Embryonic facial prominence (tissue), 1 donor: Measurements from ENCODE around the gene BTBD2.
A peak's percentile ranks its signal among the peaks of the same experiment; 100 is the strongest.
"Not testable (repeated sequence)": the region's sequence is repeated elsewhere in the genome, so short reads cannot be mapped to it uniquely, and the experiment has no call there.

ENCODE experiments used
- DNase-seq: peaks from one replicate; pipeline ENCODE4 v3.0.0-alpha.2; 2016; ENCODE audit errors: extremely low spot score

The BTBD2 gene

GRCh38 chr19:2039959-2040646 is 24.6 kb upstream of the BTBD2 start:
- no peak for DNase-seq

GRCh38 chr19:2039089-2039958 is 23.8 kb upstream of the BTBD2 start:
- DNase-seq, result no peak

GRCh38 chr19:2038284-2039088 is 23.0 kb upstream of the BTBD2 start:
- no peak for DNase-seq

- DNase-seq, result no peak
Observed at GRCh38 chr19:2037651-2038255, 22.2 kb upstream of the BTBD2 start.

GRCh38 chr19:2036424-2036823 is 20.9 kb upstream of the BTBD2 start:
- DNase-seq, result no peak

GRCh38 chr19:2035590-2035991 is 20.1 kb upstream of the BTBD2 start:
- DNase-seq, result no peak

GRCh38 chr19:2034729-2035589 is 19.4 kb upstream of the BTBD2 start:
- no peak for DNase-seq

GRCh38 chr19:2034253-2034652 is 18.7 kb upstream of the BTBD2 start:
- DNase-seq, result not testable (repeated sequence)

GRCh38 chr19:2033825-2034159 is 18.3 kb upstream of the BTBD2 start:
- no peak for DNase-seq

- DNase-seq, result no peak
Observed at GRCh38 chr19:2033115-2033824, 17.8 kb upstream of the BTBD2 start.

- DNase-seq, result peak; percentile 71
Observed at GRCh38 chr19:2032296-2032941, 16.9 kb upstream of the BTBD2 start.

- DNase-seq, result no peak
Observed at GRCh38 chr19:2027361-2027760, 11.8 kb upstream of the BTBD2 start.

- no peak for DNase-seq
Observed at GRCh38 chr19:2026770-2027169, 11.3 kb upstream of the BTBD2 start.

GRCh38 chr19:2022289-2022688 is 6.8 kb upstream of the BTBD2 start:
- DNase-seq, result no peak

GRCh38 chr19:2021453-2022140 is 6.1 kb upstream of the BTBD2 start:
- no peak for DNase-seq

GRCh38 chr19:2018752-2019151 is 3.2 kb upstream of the BTBD2 start:
- no peak for DNase-seq

- DNase-seq, result peak; percentile 78
Observed at GRCh38 chr19:2016041-2016807, 710 bp upstream of the BTBD2 start.
